Gastroesophageal sphincter (tissue), 4 donors: ENCODE measurements around the gene MC1R. TPM values are rescaled to one million over a fixed set of nuclear protein-coding genes. Genes with fewer than 3 reads are reported as not detected.
A peak's percentile ranks its signal among the peaks of the same experiment; 100 is the strongest.
"Not testable (repeated sequence)": the region's sequence is repeated elsewhere in the genome, so short reads cannot be mapped to it uniquely, and the experiment has no call there.

Experiments
- ATAC-seq: fragments of 150-250 bp; one replicate; pipeline ENCODE4 v1.9.1; 2016; ENCODE audit warnings: mild to moderate bottlenecking, moderate library complexity
- H3K27ac ChIP-seq, 4 donors: fragments of 200-600 bp; sonication (generic) in 3 of 4; 1 replicate in 3 of 4; 2 replicates in 1 of 4; pipeline ENCODE4 v1.5.1; 2016 to 2019
- H3K27me3 ChIP-seq: fragments of 200-600 bp; sonication (generic); one replicate; pipeline ENCODE4 v1.5.1; 2019
- H3K36me3 ChIP-seq, 2 donors: fragments of 200-600 bp; sonication (generic); one replicate each; pipeline ENCODE4 v1.5.1; 2019; ENCODE audit warnings: control low read depth in 1 of 2
- H3K4me1 ChIP-seq, 3 donors: fragments of 200-600 bp; sonication (generic); 1 replicate in 2 of 3; 2 replicates in 1 of 3; pipeline ENCODE4 v1.5.1; 2016 to 2019; ENCODE audit warnings: control low read depth in 2 of 3
- H3K4me3 ChIP-seq, 2 donors: fragments of 200-600 bp; sonication (generic); one replicate each; pipeline ENCODE4 v1.5.1; 2019; ENCODE audit warnings: mild to moderate bottlenecking in 1 of 2, moderate library complexity in 1 of 2
- H3K9me3 ChIP-seq, 3 donors: fragments of 200-600 bp; sonication (generic); one replicate each; pipeline ENCODE4 v1.5.1; 2017 to 2019; ENCODE audit warnings: control low read depth in 2 of 3
- CTCF ChIP-seq, 4 experiments: fragments of 200-600 bp in 2 of 4; fragments of 450-650 bp in 2 of 4; sonication (generic) in 1 of 4; IDR thresholded peaks; one replicate each; pipeline ENCODE4 v1.5.1; 2017 to 2019; ENCODE audit warnings: antibody characterized with exemption in 4 of 4, mild to moderate bottlenecking in 2 of 4, moderate library complexity in 2 of 4
- EP300 ChIP-seq: sonication (generic); formaldehyde crosslinking; IDR thresholded peaks from one replicate; pipeline ENCODE4 v1.6.1; 2017; ENCODE audit warnings: antibody characterized with exemption, mild to moderate bottlenecking
- POLR2A ChIP-seq, 2 donors: fragments of 450-650 bp; IDR thresholded peaks; one replicate each; pipeline ENCODE4 v1.6.1; 2017; ENCODE audit warnings: antibody characterized with exemption in 2 of 2, mild to moderate bottlenecking in 2 of 2, moderate library complexity in 1 of 2
- POLR2AphosphoS5 ChIP-seq: sonication (generic); formaldehyde crosslinking; IDR thresholded peaks from one replicate; pipeline ENCODE4 v1.6.1; 2017; ENCODE audit warnings: antibody characterized with exemption
- WGBS, 2 donors: methylation state at CpG; one replicate each; pipeline ENCODE4 v1.1.5; 2018; ENCODE audit warnings: low coverage in 1 of 2; 5-methylcytosine and 5-hydroxymethylcytosine counted together
- total RNA-seq, 4 donors: library from RNA; depleted of rRNA; stranded (reverse); fragments of >200 nt; gene quantifications; one replicate each; pipeline ENCODE4 v1.1.0, GENCODE V29; 2016

MC1R gene
- total RNA-seq, 4 donors from 2014 or later = 1.0 to 7.3 (median 3.6) TPM

DNA sequence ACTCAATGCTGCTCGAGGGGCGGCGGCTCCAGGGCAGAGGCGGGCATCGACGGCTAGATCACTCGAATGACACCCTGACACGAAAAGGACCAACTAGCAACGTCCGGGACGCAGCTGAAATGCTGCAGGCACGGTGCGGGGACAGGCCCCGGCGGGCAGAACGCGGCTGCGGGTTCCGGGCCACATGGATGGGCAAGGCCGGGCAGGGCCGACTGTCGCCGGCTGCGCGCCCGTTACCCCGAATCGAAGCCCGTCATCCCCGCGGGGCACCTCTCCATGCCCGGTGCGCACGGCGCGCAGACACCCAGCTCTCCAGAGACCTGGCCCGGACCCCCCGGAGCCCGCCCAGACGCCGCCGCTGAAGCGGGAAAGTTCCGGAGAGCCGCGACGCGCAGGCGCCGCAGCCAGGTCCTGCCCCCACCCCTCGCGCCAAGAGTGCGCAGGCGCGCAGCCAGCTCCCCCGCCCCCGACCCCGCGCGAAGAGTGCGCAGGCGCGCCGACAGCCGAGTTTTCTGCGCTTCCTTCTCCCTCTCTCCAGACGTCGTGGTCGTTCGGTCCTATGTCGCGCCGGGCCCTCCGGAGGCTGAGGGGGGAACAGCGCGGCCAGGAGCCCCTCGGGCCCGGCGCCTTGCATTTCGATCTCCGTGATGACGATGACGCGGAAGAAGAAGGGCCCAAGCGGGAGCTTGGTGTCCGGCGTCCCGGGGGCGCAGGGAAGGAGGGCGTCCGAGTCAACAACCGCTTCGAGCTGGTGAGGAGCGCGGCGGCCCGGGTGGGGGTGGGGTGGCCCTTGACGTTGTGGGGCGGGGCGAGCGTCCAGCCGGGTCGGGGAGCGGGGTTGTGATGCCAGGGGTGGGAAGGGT is 45.3 kb upstream of the MC1R start, which contains the start of gene TCF25:
Gene TCF25, plus strand, starts transcription at position 484 of the 863 bp plus-strand sequence. Its CDS starts 76 bp downstream, at position 560.
- no CpG with 5 or more reads among the region's 104 CpGs for WGBS, 2 donors
- Histone ChIP-seq H3K9me3 (peaks cover 0 to under 1% (median 0%) of the 10 kb centered on the region in 3 donors), H3K4me3 (peak within 1 kb of the TSS; percentile 61 to 85), H3K27me3 (no peaks in the 10 kb centered on the region), H3K27ac (peak within 1 kb of the TSS; percentile 96 to 100 (median 98)), H3K4me1 (peaks cover 0 to 40% (median 11%) of the 10 kb centered on the region in 3 donors), H3K36me3 (peaks cover 0 to 25% of the 10 kb centered on the region in 2 donors)
- ATAC-seq = peak; percentile 75
- TF ChIP-seq POLR2AphosphoS5 (peak; percentile 85), EP300 (no peak), CTCF (IDR thresholded peaks at IDR 0.05) (peak in 2 of 4 experiments; percentile 2 to 4), POLR2A (IDR thresholded peaks at IDR 0.05) (peak; percentile 63 to 79)

DNA sequence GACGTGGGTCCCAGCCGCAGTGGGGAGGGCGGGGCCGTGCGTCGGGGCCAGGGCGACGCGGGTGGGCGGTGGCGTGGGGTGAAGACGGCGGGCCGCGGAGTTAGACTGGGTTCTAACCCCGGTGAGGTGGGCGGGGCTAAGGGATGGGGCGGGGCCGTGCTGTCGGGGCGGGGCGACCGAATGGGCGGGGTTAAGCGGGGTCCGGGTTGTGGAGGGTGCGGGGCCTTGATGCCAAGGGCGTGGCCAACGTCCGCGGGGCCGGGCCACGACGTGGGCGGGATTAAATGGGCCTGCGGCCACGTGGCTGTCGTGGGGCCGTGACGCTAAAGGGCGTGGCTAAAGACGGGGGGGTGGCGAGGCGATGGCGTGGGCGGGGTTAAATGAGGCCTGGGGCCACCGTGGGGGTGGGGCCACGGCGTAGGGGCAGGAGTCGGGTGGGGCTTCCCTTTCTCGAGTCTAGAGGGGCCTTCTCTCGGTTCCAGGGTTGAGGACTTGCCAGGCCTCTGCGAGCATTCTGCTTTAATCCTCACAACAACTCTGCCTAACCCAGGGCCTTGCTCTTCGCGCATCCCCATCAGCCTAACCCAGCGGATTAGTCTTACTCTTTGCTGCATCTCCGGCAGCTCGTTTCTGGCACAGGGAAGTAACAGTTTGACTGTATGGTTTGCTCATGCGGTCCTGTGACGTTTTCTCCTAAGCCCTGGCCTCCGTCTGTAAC is 44.5 kb upstream of the MC1R start:
- Histone ChIP-seq H3K4me1 (peaks cover 0 to 40% (median 11%) of the 10 kb centered on the region in 3 donors), H3K9me3 (no peaks in the 10 kb centered on the region), H3K27ac (peak overlapping the region; percentile 96 to 100 (median 98)), H3K36me3 (peaks cover 0 to 32% of the 10 kb centered on the region in 2 donors), H3K4me3 (peak overlapping the region; percentile 61 to 85), H3K27me3 (no peaks in the 10 kb centered on the region)
- ATAC-seq = peak; percentile 91
- 0 to 2% methylated on average over 8 to 12 of the region's 61 CpGs for WGBS, 2 donors
- TF ChIP-seq POLR2AphosphoS5 (peak; percentile 50), CTCF (IDR thresholded peaks at IDR 0.05) (no peak)

- not testable (repeated sequence) for H3K27ac ChIP-seq, H3K9me3 ChIP-seq, H3K4me3 ChIP-seq, H3K27me3 ChIP-seq, ATAC-seq
- 33 to 93% methylated on average over 2 to 12 of the region's 28 CpGs for WGBS, 2 donors
- Histone ChIP-seq H3K4me1 (peaks cover 0 to 40% (median 7%) of the 10 kb centered on the region in 3 donors), H3K36me3 (peaks cover 0 to 71% of the 10 kb centered on the region in 2 donors)
Observed at GRCh38 chr16:89879123-89879522, 39.5 kb upstream of the MC1R start.

- no peak for TF ChIP-seq POLR2AphosphoS5
- no peak for TF ChIP-seq EP300
- no peak for TF ChIP-seq POLR2A (IDR thresholded peaks at IDR 0.05)
- TF ChIP-seq CTCF (IDR thresholded peaks at IDR 0.05) = no peak
- H3K36me3 ChIP-seq = peaks cover 0 to 81% of the 10 kb centered on the region in 2 donors
- WGBS, 2 donors = 81 to 83% methylated on average over 3 to 15 of the region's 18 CpGs
- no peaks in the 10 kb centered on the region for H3K27me3 ChIP-seq
- H3K27ac ChIP-seq = no peak overlapping the region
- no peak overlapping the region for H3K4me3 ChIP-seq
- H3K9me3 ChIP-seq = no peaks in the 10 kb centered on the region
- ATAC-seq = no peak
- peaks cover 0 to 31% (median 0%) of the 10 kb centered on the region in 3 donors for H3K4me1 ChIP-seq
Observed at GRCh38 chr16:89880477-89881367, 37.9 kb upstream of the MC1R start.

DNA sequence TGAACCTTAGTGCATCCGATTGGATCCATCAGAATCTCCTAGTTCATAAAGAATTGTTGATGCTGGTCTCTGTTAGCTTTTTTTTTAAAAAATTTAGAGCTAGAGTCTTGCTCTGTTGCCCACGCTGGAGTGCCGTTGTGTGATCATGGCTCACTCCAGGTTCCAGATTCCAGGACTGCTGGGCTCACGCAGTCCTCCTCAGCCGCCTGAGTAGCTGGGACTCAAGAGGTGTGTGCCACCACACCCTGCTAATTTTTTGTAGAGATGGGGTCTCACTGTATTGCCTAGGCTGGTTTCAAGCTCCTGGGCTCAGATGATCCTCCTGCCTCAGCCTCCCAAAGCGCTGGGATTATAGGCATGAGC is 37.3 kb upstream of the MC1R start:
- Histone ChIP-seq H3K4me3 (no peak overlapping the region), H3K4me1 (peaks cover 0 to 24% (median 0%) of the 10 kb centered on the region in 3 donors), H3K27ac (no peak overlapping the region), H3K27me3 (no peaks in the 10 kb centered on the region), H3K36me3 (peaks cover 0 to 87% of the 10 kb centered on the region in 2 donors), H3K9me3 (no peaks in the 10 kb centered on the region)
- 96% methylated on average over 4 of the region's 6 CpGs; no CpG with 5 or more reads in 1 of the 2 donors for WGBS, 2 donors
- TF ChIP-seq EP300 (no peak), POLR2AphosphoS5 (no peak), CTCF (IDR thresholded peaks at IDR 0.05) (no peak), POLR2A (IDR thresholded peaks at IDR 0.05) (no peak)
- ATAC-seq = no peak
